AG10803 (cell line): ENCODE data around the gene TEX12.

Experiments
- DNase-seq: peaks from one replicate; pipeline ENCODE4 v3.0.0; 2010; ENCODE audit warnings: low read depth
- H3K4me3 ChIP-seq: 2 replicates; pipeline ENCODE4 v1.5.1; 2011; ENCODE audit warnings: mild to moderate bottlenecking, low read length, control low read depth
- CTCF ChIP-seq: conservative IDR thresholded peaks from 2 replicates; pipeline ENCODE4 v1.5.1; 2011; ENCODE audit warnings: mild to moderate bottlenecking, low read length, control low read depth, inconsistent platforms

The TEX12 gene

DNA sequence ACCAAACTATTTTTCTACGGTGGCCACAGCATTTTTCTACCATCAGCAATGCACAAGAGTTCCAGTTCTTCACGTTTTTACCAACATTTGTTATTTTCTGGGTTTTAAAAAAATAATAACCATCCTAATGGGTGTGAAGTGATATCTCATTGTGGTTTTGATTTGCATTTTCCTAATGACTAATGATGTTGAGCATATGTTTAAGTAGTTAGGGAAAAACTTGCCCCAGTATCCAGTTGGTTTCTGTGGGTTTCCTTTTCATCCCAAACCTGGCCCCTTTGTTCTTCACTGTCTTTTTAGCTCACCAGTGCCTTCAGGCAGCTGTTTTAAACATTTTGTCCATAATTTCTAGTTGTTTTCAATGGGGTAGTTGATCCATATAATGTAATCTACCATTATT is 44.4 kb downstream of the TEX12 start:
- no peak for TF ChIP-seq CTCF
- H3K4me3 ChIP-seq = no peak overlapping the region
- no peak for DNase-seq

- no peak for TF ChIP-seq CTCF
- H3K4me3 ChIP-seq = no peak overlapping the region
- no peak for DNase-seq
Measured at GRCh38 chr11:112212290-112212689, 45.1 kb downstream of the TEX12 start.

- H3K4me3 ChIP-seq = no peak overlapping the region
- DNase-seq = no peak
- TF ChIP-seq CTCF = no peak
Measured at GRCh38 chr11:112212710-112213109, 45.5 kb downstream of the TEX12 start.

DNA sequence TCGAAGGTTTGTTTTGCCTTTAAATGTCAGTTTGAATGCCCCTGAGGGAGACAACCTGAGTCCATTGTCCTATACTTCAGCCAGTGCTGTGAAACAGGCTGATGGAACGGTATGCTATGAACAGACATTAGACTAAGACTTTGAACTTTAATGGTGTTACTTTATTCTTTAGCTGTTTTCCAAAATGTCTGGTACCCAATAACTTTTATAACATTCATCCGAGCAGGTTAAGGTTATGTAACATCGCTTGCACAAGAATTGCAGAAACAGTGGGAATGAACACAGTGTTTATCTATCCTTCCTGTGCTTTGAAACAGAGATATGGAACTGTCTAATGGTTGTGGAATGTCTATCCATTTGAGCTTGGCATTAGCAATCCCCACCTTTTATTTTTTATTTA is 46.6 kb downstream of the TEX12 start:
- TF ChIP-seq CTCF = no peak
- no peak for DNase-seq
- no peak overlapping the region for H3K4me3 ChIP-seq

DNA sequence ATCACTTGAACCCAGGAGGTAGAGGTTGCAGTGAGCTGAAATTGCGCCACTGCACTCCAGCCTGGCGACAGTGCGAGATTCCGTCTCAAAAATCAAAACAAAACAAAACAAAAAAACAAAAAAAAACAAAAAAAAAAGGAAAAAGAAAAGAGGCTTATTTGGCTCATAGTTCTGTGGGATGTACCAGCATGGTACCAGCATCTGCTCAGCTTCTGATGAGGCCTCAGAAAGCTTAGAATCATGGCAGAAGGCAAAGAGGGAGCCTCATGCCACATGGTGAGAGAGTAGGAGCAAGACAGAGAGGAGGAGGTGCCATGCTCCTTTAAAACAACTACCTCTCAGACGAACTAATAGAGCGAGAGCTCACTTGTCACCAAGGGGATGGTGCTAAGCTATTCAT is 48.4 kb downstream of the TEX12 start:
- DNase-seq = no peak
- no peak for TF ChIP-seq CTCF
- no peak overlapping the region for H3K4me3 ChIP-seq

GRCh38 chr11:112216561-112217105 is 49.5 kb downstream of the TEX12 start:
- peak; percentile 56 for DNase-seq
- no peak overlapping the region for H3K4me3 ChIP-seq
- TF ChIP-seq CTCF = no peak

DNA sequence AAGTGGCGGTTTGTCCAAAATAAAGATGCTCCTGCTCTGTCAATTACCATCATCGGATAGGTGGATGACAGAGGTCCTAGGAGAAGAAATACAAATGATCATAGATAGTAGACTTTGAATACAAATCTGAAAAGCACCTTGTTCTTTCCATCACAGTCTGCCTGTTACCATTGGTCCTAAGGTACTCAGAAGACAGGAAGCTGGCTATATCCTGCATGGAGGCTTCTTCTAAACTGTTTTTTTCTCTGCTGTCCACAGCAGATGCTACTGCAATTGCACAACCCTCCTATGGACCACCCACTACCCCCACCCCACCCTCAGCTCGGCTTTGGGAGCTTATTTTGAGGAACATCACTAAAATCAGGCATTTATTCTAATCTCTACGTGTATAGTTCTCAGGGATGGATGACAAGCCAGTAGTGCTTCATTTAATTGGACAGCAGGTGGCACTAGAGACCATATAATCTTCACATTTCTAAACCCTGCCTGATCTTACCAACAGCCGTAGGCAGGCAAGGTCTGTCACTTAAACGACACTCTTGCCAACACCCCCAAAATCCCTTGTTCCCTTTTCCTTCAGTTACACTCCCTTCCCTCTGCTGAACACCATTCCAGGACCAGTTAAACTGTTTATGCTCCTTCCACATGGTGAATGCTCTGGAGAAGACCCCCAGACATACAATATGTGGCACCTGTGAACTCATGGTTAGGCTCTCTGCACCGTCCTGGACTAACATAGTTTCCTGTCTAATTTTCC is 52.5 kb downstream of the TEX12 start:
- peak; percentile 74 for TF ChIP-seq CTCF
- no peak overlapping the region for H3K4me3 ChIP-seq
- DNase-seq = peak; percentile 77
